ENCODE results near the gene PRELID3B.

PRELID3B gene

GRCh38 chr20:58998656-58999055, 43.9 kb downstream of the PRELID3B start:
- no peak for DNase-seq (ENCODE audit: low read depth in 2 of 2)
- H3K4me3 ChIP-seq (replicated peaks in 1 of 2; ENCODE audit: low read depth in 2 of 2, low read length in 2 of 2) = no peak overlapping the region
- TF ChIP-seq, protein P1, sequence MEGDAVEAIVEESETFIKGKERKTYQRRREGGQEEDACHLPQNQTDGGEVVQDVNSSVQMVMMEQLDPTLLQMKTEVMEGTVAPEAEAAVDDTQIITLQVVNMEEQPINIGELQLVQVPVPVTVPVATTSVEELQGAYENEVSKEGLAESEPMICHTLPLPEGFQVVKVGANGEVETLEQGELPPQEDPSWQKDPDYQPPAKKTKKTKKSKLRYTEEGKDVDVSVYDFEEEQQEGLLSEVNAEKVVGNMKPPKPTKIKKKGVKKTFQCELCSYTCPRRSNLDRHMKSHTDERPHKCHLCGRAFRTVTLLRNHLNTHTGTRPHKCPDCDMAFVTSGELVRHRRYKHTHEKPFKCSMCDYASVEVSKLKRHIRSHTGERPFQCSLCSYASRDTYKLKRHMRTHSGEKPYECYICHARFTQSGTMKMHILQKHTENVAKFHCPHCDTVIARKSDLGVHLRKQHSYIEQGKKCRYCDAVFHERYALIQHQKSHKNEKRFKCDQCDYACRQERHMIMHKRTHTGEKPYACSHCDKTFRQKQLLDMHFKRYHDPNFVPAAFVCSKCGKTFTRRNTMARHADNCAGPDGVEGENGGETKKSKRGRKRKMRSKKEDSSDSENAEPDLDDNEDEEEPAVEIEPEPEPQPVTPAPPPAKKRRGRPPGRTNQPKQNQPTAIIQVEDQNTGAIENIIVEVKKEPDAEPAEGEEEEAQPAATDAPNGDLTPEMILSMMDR (IDR thresholded peaks at IDR 0.05; ENCODE audit: low read depth, low read length) = no peak

GRCh38 chr20:58997141-58997770, 45.3 kb downstream of the PRELID3B start:
- DNase-seq (ENCODE audit: low read depth in 2 of 2) = no peak
- H3K4me3 ChIP-seq (replicated peaks in 1 of 2; ENCODE audit: low read depth in 2 of 2, low read length in 2 of 2) = no peak overlapping the region
- TF ChIP-seq, protein P1 (IDR thresholded peaks at IDR 0.05; ENCODE audit: low read depth, low read length) = no peak

- no peak overlapping the region for H3K4me3 ChIP-seq (replicated peaks in 1 of 2; ENCODE audit: low read depth in 2 of 2, low read length in 2 of 2)
- no peak for DNase-seq (ENCODE audit: low read depth in 2 of 2)
- TF ChIP-seq, protein P1 (IDR thresholded peaks at IDR 0.05; ENCODE audit: low read depth, low read length) = no peak
Measured at GRCh38 chr20:58996226-58996611, 46.4 kb downstream of the PRELID3B start.

DNA sequence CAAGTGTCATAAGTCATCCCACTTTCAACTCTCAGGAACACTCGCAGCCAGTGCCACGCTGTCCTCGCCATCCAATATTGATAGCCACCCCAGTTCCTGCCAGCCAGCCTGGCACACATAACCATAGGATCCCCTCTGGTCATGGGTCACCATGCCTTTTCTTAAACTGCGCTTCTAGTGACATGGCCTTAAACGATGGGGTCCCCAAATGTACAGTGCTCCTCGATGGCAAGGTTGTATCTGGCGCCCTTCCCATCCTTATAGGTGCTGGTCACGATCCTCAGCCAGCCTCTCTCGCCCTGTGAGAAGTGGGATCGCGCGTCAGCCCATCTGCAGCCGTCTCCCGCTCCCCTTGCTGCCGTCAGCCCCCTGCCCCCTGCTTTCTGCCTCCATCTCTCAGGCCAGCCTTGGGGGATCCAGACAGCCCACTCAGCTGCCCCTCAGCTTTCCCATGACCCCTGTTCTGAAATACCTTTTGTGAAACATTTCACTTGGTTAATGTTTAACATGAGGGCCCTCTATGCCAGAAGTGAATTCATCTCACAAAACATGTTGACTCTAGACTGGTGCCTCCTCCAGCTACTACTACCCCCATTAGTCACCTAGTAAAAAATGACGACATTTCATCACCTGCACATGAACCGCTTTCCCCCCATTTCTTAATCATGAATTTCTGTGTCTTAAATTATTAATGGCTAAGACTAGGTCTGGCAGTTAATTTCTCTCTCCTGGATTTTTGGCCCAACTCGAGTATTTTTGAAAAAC, 46.9 kb downstream of the PRELID3B start:
- no peak for DNase-seq (ENCODE audit: low read depth in 2 of 2)
- H3K4me3 ChIP-seq (replicated peaks in 1 of 2; ENCODE audit: low read depth in 2 of 2, low read length in 2 of 2) = no peak overlapping the region
- TF ChIP-seq, protein P1 (IDR thresholded peaks at IDR 0.05; ENCODE audit: low read depth, low read length) = no peak

GRCh38 chr20:58994390-58995159, 48.0 kb downstream of the PRELID3B start:
- no peak overlapping the region for H3K4me3 ChIP-seq (replicated peaks in 1 of 2; ENCODE audit: low read depth in 2 of 2, low read length in 2 of 2)
- DNase-seq (ENCODE audit: low read depth in 2 of 2) = no peak
- TF ChIP-seq, protein P1 (IDR thresholded peaks at IDR 0.05; ENCODE audit: low read depth, low read length) = no peak

- no peak for DNase-seq (ENCODE audit: low read depth in 2 of 2)
Measured at GRCh38 chr20:58993332-58994248, 49.0 kb downstream of the PRELID3B start.

More at GRCh38 chr20:58993332-58994248, 49.0 kb downstream of the PRELID3B start:
- H3K4me3 ChIP-seq (replicated peaks in 1 of 2; ENCODE audit: low read depth in 2 of 2, low read length in 2 of 2) = no peak overlapping the region
- TF ChIP-seq, protein P1 (IDR thresholded peaks at IDR 0.05; ENCODE audit: low read depth, low read length) = no peak

All from cardiac fibroblast (primary cell).